HepG2 (cell line): Measurements from ENCODE around the gene PGAP3. TPM values are rescaled to one million over a fixed set of nuclear protein-coding genes. Genes with fewer than 3 reads are reported as not detected.

Experiments
- AFF4 ChIP-seq: sonication (generic); formaldehyde crosslinking; IDR thresholded peaks from 2 replicates; pipeline ENCODE4 v1.4.0; 2020; ENCODE audit warnings: missing genetic modification reagents
- CBX1 ChIP-seq: IDR thresholded peaks from one replicate; pipeline ENCODE4 v1.6.1; 2016; ENCODE audit warnings: antibody characterized with exemption, low read depth
- CHD2 ChIP-seq: IDR thresholded peaks from 2 replicates; pipeline ENCODE4 v1.6.1; 2011; ENCODE audit warnings: low read depth, low read length, improper control_type of control experiment
- FOXA1 ChIP-seq, 2 experiments: fragments of 450-650 bp in 1 of 2; sonication (generic) in 1 of 2; formaldehyde crosslinking in 1 of 2; IDR thresholded peaks; 2 replicates each; pipeline versions ENCODE4 v1.4.0 to v1.6.1; 2016 to 2020; ENCODE audit warnings: missing genetic modification reagents in 1 of 2
- HCFC1 ChIP-seq: fragments of 150-350 bp; IDR thresholded peaks from 2 replicates; pipeline ENCODE4 v1.6.1; 2014; ENCODE audit warnings: low read depth, low read length
- NFIC ChIP-seq: IDR thresholded peaks from 2 replicates; pipeline ENCODE4 v1.6.1; 2012; ENCODE audit warnings: mild to moderate bottlenecking, low read length, inconsistent platforms
- TCF12 ChIP-seq, 2 experiments: fragments of 450-650 bp in 1 of 2; sonication (generic) in 1 of 2; formaldehyde crosslinking in 1 of 2; IDR thresholded peaks; 2 replicates each; pipeline versions ENCODE4 v1.6.1 to v1.8.0; 2017 to 2022; ENCODE audit warnings: antibody characterized with exemption in 1 of 2, mild to moderate bottlenecking in 1 of 2, missing genetic modification reagents in 1 of 2, moderate library complexity in 1 of 2
- TEAD3 ChIP-seq: optimal IDR thresholded peaks from 2 replicates; pipeline ENCODE3; 2016; ENCODE audit warnings: borderline replicate concordance
- ZBTB43 ChIP-seq: sonication (generic); formaldehyde crosslinking; conservative IDR thresholded peaks from 2 replicates; pipeline ENCODE4 v1.4.0; 2020; ENCODE audit warnings: missing genetic modification reagents
- ZNF18 ChIP-seq: sonication (generic); formaldehyde crosslinking; IDR thresholded peaks from 2 replicates; pipeline ENCODE4 v1.8.0; 2022; ENCODE audit warnings: mild to moderate bottlenecking, missing genetic modification reagents; ENCODE audit not compliant: insufficient replicate concordance
- ZNF253 ChIP-seq: sonication (generic); formaldehyde crosslinking; IDR thresholded peaks from 2 replicates; pipeline ENCODE4 v1.8.0; 2022; ENCODE audit warnings: mild to moderate bottlenecking, missing genetic modification reagents, borderline replicate concordance
- ZNF3 ChIP-seq: IDR thresholded peaks from 2 replicates; pipeline ENCODE4 v1.7.0; 2017; ENCODE audit warnings: inconsistent platforms
- ZNF564 ChIP-seq: sonication (generic); formaldehyde crosslinking; IDR thresholded peaks from 2 replicates; pipeline ENCODE4 v1.8.1; 2023; ENCODE audit warnings: mild to moderate bottlenecking, missing genetic modification reagents
- ZNF777 ChIP-seq: sonication (generic); formaldehyde crosslinking; IDR thresholded peaks from 2 replicates; pipeline ENCODE4 v1.4.0; 2020; ENCODE audit warnings: missing genetic modification reagents
- polyA plus RNA-seq, 8 experiments: library from polyadenylated mRNA; depleted of rRNA in 3 of 8; stranded (reverse) in 7 of 8; unstranded in 1 of 8; fragments of >200 nt; fragmentation: Illumina TruSeq in 4 of 8; extraction: Trizol in 4 of 8; gene quantifications; 2 replicates each; pipeline versions ENCODE4 v1.2.1 to v1.2.3, GENCODE V29; 2011 to 2016; ENCODE audit warnings: low read depth in 4 of 8, missing spikeins in 1 of 8, mixed read lengths in 1 of 8; ENCODE audit not compliant: insufficient read depth in 1 of 8
- total RNA-seq, 5 experiments: library from RNA; depleted of rRNA; stranded (reverse); fragments of >200 nt; fragmentation: Illumina TruSeq; extraction: Trizol; gene quantifications; 2 replicates each; pipeline ENCODE4 v1.2.3, GENCODE V29; 2016; ENCODE audit warnings: low read depth in 1 of 5
- TF ChIP-seq, protein P1 (sequence below): sonication (generic); formaldehyde crosslinking; IDR thresholded peaks from 2 replicates; pipeline ENCODE4 v1.8.0; 2022; ENCODE audit warnings: mild to moderate bottlenecking, missing genetic modification reagents, moderate library complexity
- TF ChIP-seq, protein P2 (sequence below): sonication (generic); formaldehyde crosslinking; IDR thresholded peaks from 2 replicates; pipeline ENCODE4 v1.8.1; 2023; ENCODE audit warnings: mild to moderate bottlenecking, inconsistent platforms, moderate library complexity, missing genetic modification reagents, borderline replicate concordance
- TF ChIP-seq, protein P3 (sequence below): sonication (generic); formaldehyde crosslinking; conservative IDR thresholded peaks from 2 replicates; pipeline ENCODE4 v1.8.0; 2022; ENCODE audit warnings: low read depth, missing genetic modification reagents

PGAP3 gene
- total and polyA plus RNA-seq, 2 of the 13 experiments (the other 11 are each of a cell fraction or from before 2014, with no cell fraction given), result 11.9 to 14.6 TPM

DNA sequence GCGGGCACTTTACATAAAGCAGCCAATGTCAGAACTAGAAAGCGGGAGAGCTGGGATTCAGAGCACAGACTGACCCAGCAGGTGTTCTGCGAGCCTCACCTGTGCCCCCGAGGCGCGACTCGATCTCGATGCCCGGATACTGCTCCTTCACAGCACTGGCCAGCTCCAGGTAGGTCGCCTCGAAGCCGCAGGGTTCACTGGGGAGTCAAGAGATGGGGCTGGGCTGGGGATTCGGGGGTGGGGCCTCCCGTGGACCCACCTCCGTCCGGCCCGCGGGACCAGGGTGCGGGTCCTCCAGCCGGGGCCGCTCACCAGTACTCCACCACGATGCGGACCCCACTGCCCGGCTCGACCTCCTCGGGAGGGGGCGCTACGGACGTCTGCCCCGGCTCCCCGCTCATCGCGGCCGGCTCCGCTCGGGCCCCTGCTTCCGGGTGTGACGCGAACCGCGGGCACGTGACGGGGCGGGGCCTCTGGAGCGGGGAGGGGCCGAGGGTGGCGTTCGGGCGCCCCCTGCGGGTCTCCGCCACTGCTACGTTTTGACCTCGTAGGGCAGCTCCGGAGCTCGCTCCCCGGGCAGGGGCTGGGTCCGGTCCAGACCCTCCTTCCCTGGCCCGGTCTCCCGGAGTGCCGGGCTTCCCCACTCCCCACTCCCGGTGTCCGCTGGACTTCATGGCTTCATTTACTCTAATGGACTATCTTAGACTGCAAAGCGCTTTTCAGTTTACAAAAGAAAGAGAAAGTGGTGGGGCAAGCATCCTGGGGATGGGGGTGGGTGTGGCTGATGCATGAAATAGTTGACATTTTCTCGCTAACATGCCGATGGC lies 42.5 kb upstream of the PGAP3 start, which contains the start of gene MIEN1 (continued):
- TF ChIP-seq, protein P1, sequence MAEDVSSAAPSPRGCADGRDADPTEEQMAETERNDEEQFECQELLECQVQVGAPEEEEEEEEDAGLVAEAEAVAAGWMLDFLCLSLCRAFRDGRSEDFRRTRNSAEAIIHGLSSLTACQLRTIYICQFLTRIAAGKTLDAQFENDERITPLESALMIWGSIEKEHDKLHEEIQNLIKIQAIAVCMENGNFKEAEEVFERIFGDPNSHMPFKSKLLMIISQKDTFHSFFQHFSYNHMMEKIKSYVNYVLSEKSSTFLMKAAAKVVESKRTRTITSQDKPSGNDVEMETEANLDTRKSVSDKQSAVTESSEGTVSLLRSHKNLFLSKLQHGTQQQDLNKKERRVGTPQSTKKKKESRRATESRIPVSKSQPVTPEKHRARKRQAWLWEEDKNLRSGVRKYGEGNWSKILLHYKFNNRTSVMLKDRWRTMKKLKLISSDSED (CRISPR knock-in tag), result no peak
- TF ChIP-seq, protein P2, sequence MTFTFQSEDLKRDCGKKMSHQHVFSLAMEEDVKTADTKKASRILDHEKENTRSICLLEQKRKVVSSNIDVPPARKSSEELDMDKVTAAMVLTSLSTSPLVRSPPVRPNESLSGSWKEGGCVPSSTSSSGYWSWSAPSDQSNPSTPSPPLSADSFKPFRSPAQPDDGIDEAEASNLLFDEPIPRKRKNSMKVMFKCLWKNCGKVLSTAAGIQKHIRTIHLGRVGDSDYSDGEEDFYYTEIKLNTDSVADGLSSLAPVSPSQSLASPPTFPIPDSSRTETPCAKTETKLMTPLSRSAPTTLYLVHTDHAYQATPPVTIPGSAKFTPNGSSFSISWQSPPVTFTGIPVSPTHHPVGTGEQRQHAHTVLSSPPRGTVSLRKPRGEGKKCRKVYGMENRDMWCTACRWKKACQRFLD (CRISPR knock-in tag), result no peak
- TF ChIP-seq ZNF777 (CRISPR knock-in tag) (no peak), CBX1 (peak; percentile 94), CHD2 (peak; percentile 26; the same call in 1 of the 2 replicates), AFF4 (CRISPR knock-in tag) (0 out of 2 replicates have a peak, but pooled peaks have one; percentile 60), HCFC1 (peak; percentile 47; the same call in 1 of the 2 replicates), ZNF3 (CRISPR knock-in tag) (peak; percentile 64; the same call in 1 of the 2 replicates), ZNF18 (CRISPR knock-in tag) (peak; percentile 82), ZNF564 (CRISPR knock-in tag) (peak; percentile 83), NFIC (no peak), ZBTB43 (0 out of 2 replicates have a peak, but pooled peaks have one; percentile 52), TEAD3 (peak; percentile 69), TCF12 (IDR thresholded peaks at IDR 0.05) (no peak), TCF12 (CRISPR knock-in tag; IDR thresholded peaks at IDR 0.05) (peak; percentile 40; the same call in 1 of the 2 replicates), ZNF253 (no peak), FOXA1 (IDR thresholded peaks at IDR 0.05) (no peak), FOXA1 (CRISPR knock-in tag; IDR thresholded peaks at IDR 0.05) (peak; percentile 40)
- TF ChIP-seq, protein P3, sequence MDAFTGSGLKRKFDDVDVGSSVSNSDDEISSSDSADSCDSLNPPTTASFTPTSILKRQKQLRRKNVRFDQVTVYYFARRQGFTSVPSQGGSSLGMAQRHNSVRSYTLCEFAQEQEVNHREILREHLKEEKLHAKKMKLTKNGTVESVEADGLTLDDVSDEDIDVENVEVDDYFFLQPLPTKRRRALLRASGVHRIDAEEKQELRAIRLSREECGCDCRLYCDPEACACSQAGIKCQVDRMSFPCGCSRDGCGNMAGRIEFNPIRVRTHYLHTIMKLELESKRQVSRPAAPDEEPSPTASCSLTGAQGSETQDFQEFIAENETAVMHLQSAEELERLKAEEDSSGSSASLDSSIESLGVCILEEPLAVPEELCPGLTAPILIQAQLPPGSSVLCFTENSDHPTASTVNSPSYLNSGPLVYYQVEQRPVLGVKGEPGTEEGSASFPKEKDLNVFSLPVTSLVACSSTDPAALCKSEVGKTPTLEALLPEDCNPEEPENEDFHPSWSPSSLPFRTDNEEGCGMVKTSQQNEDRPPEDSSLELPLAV (CRISPR knock-in tag), result no peak
